H9 (cell line): ENCODE measurements around the gene TMEM26. TPM values are rescaled to one million over a fixed set of nuclear protein-coding genes. Genes with fewer than 3 reads are reported as not detected.
"Not testable (repeated sequence)": the region's sequence is repeated elsewhere in the genome, so short reads cannot be mapped to it uniquely, and the experiment has no call there.

ENCODE experiments used
- DNase-seq: peaks from one replicate; pipeline ENCODE4 v3.0.0-alpha.2; 2017
- H2AFZ ChIP-seq: one replicate; pipeline ENCODE4 v1.6.1; 2013; ENCODE audit warnings: mild to moderate bottlenecking, low read length, control low read depth, moderate library complexity
- H2AK5ac ChIP-seq: 2 replicates; pipeline ENCODE4 v1.6.1; 2013; ENCODE audit warnings: low read length, control low read depth, mixed read lengths; ENCODE audit not compliant: insufficient read length
- H2BK120ac ChIP-seq: one replicate; pipeline ENCODE4 v1.6.1; 2013; ENCODE audit warnings: low read depth, mild to moderate bottlenecking, low read length, control low read depth, inconsistent platforms; ENCODE audit not compliant: poor library complexity, severe bottlenecking
- H2BK12ac ChIP-seq: 2 replicates; pipeline ENCODE4 v1.6.1; 2013; ENCODE audit warnings: low read length, control low read depth, mixed read lengths, low read depth; ENCODE audit not compliant: insufficient read length
- H2BK15ac ChIP-seq: 2 replicates; pipeline ENCODE4 v1.6.1; 2013; ENCODE audit warnings: low read depth, low read length, control low read depth
- H2BK20ac ChIP-seq: one replicate; pipeline ENCODE4 v1.6.1; 2013; ENCODE audit warnings: low read depth, mild to moderate bottlenecking, low read length, control low read depth, inconsistent platforms; ENCODE audit not compliant: poor library complexity, severe bottlenecking
- H2BK5ac ChIP-seq: 2 replicates; pipeline ENCODE4 v1.6.1; 2013; ENCODE audit warnings: low read length, control low read depth, mixed read lengths; ENCODE audit not compliant: insufficient read length
- H3K14ac ChIP-seq: 2 replicates; pipeline ENCODE4 v1.6.1; 2013; ENCODE audit warnings: low read length, control low read depth; ENCODE audit not compliant: insufficient read depth
- H3K18ac ChIP-seq: 2 replicates; pipeline ENCODE4 v1.6.1; 2013; ENCODE audit warnings: low read depth, mild to moderate bottlenecking, mixed read lengths, low read length, control low read depth; ENCODE audit not compliant: insufficient read length
- H3K23ac ChIP-seq: 2 replicates; pipeline ENCODE4 v1.6.1; 2013; ENCODE audit warnings: low read length, control low read depth, mixed read lengths, low read depth; ENCODE audit not compliant: insufficient read length
- H3K23me2 ChIP-seq: 2 replicates; pipeline ENCODE4 v1.6.1; 2013; ENCODE audit warnings: low read depth, mild to moderate bottlenecking, mixed read lengths, low read length, control low read depth; ENCODE audit not compliant: insufficient read length, poor library complexity, severe bottlenecking
- H3K27ac ChIP-seq: 2 replicates; pipeline ENCODE4 v1.5.1; 2013; ENCODE audit warnings: low read length, control low read depth, mixed read lengths, low read depth; ENCODE audit not compliant: insufficient read length
- H3K27me3 ChIP-seq: 2 replicates; pipeline ENCODE4 v1.6.1; 2013; ENCODE audit warnings: low read length, control low read depth, inconsistent platforms; ENCODE audit not compliant: insufficient read depth
- H3K4ac ChIP-seq: 2 replicates; pipeline ENCODE4 v1.6.1; 2013; ENCODE audit warnings: low read depth, mild to moderate bottlenecking, control low read depth, inconsistent platforms, low read length, moderate library complexity
- H3K4me1 ChIP-seq: 2 replicates; pipeline ENCODE4 v1.6.1; 2013; ENCODE audit warnings: low read length, control low read depth, inconsistent platforms; ENCODE audit not compliant: insufficient read depth
- H3K4me2 ChIP-seq: 2 replicates; pipeline ENCODE4 v1.6.1; 2013; ENCODE audit warnings: low read length, control low read depth, mixed read lengths; ENCODE audit not compliant: insufficient read length, insufficient read depth
- H3K56ac ChIP-seq: 2 replicates; pipeline ENCODE4 v1.6.1; 2013; ENCODE audit warnings: low read depth, mild to moderate bottlenecking, mixed read lengths, low read length, control low read depth; ENCODE audit not compliant: insufficient read length
- H3K79me1 ChIP-seq: 2 replicates; pipeline ENCODE4 v1.6.1; 2013; ENCODE audit warnings: low read depth, mild to moderate bottlenecking, moderate library complexity, low read length, control low read depth, inconsistent platforms; ENCODE audit not compliant: insufficient read depth, poor library complexity, severe bottlenecking
- H3K79me2 ChIP-seq: 2 replicates; pipeline ENCODE4 v1.6.1; 2013; ENCODE audit warnings: low read length, control low read depth, inconsistent platforms; ENCODE audit not compliant: insufficient read depth
- H3K9ac ChIP-seq: 2 replicates; pipeline ENCODE4 v1.6.1; 2013; ENCODE audit warnings: low read length, control low read depth, mixed read lengths; ENCODE audit not compliant: insufficient read length; ENCODE audit errors: extremely low read depth
- H3K9me3 ChIP-seq: one replicate; pipeline ENCODE4 v1.6.1; 2013; ENCODE audit warnings: low read depth, low read length, inconsistent platforms; ENCODE audit not compliant: control insufficient read depth
- H3T11ph ChIP-seq: one replicate; pipeline ENCODE4 v1.6.1; 2013; ENCODE audit warnings: mild to moderate bottlenecking, low read length, control low read depth, inconsistent platforms
- H4K20me1 ChIP-seq: one replicate; pipeline ENCODE4 v1.6.1; 2013; ENCODE audit not compliant: control insufficient read depth, insufficient read length, insufficient read depth
- H4K5ac ChIP-seq: 2 replicates; pipeline ENCODE4 v1.6.1; 2013; ENCODE audit warnings: low read depth, mild to moderate bottlenecking, mixed read lengths, low read length, control low read depth; ENCODE audit not compliant: insufficient read length
- H4K8ac ChIP-seq: replicated peaks from 2 replicates; pipeline ENCODE4 v1.6.1; 2013; ENCODE audit warnings: low read length, control low read depth, mixed read lengths, low read depth; ENCODE audit not compliant: insufficient read length
- H4K91ac ChIP-seq: 2 replicates; pipeline ENCODE4 v1.6.1; 2013; ENCODE audit warnings: low read depth, mild to moderate bottlenecking, moderate library complexity, mixed read lengths, low read length, control low read depth; ENCODE audit not compliant: insufficient read length
- H3K27ac Mint-ChIP-seq, 3 experiments: 2 replicates in 2 of 3; 3 replicates in 1 of 3; pipeline ENCODE4 v1.8.0; 2020 to 2021; ENCODE audit warnings: mixed read lengths in 3 of 3, mild to moderate bottlenecking in 1 of 3, moderate library complexity in 1 of 3
- H3K27me3 Mint-ChIP-seq: 2 replicates; pipeline ENCODE4 v1.8.0; 2021; ENCODE audit warnings: low read depth, mild to moderate bottlenecking, moderate library complexity, mixed read lengths
- H3K36me3 Mint-ChIP-seq, 3 experiments: 2 replicates in 2 of 3; 3 replicates in 1 of 3; pipeline ENCODE4 v1.8.0; 2020 to 2021; ENCODE audit warnings: low read depth in 3 of 3, mixed read lengths in 3 of 3; ENCODE audit not compliant: insufficient read depth in 1 of 3
- H3K4me1 Mint-ChIP-seq, 2 experiments: 2 replicates each; pipeline ENCODE4 v1.8.0; 2020; ENCODE audit warnings: mixed read lengths in 2 of 2
- H3K4me3 Mint-ChIP-seq, 2 experiments: 2 replicates in 1 of 2; 3 replicates in 1 of 2; pipeline ENCODE4 v1.8.0; 2020 to 2021; ENCODE audit warnings: mild to moderate bottlenecking in 2 of 2, mixed read lengths in 2 of 2, moderate library complexity in 1 of 2
- H3K9me3 Mint-ChIP-seq, 2 experiments: 2 replicates in 1 of 2; 3 replicates in 1 of 2; pipeline ENCODE4 v1.8.0; 2020; ENCODE audit warnings: mild to moderate bottlenecking in 2 of 2, mixed read lengths in 2 of 2, moderate library complexity in 1 of 2
- CTCF ChIP-seq: fragments of 200-600 bp; sonication (generic); conservative IDR thresholded peaks from 3 replicates; pipeline ENCODE4 v1.8.0; 2021; ENCODE audit warnings: antibody characterized with exemption, mild to moderate bottlenecking
- WGBS: extraction: QIAGEN DNeasy Blood & Tissue Kit; methylation state at CpG from one replicate; pipeline ENCODE4 v1.1.7; 2013; ENCODE audit warnings: missing lambda C conversion rate, low lambda C conversion rate, mixed read lengths; ENCODE audit not compliant: insufficient read length; ENCODE audit errors: extremely low coverage; 5-methylcytosine and 5-hydroxymethylcytosine counted together
- total RNA-seq: library from RNA; stranded (reverse); gene quantifications from 2 replicates; pipeline ENCODE4 v1.2.1, GENCODE V29; 2021

The TMEM26 gene
- total RNA-seq, 1 experiment from 2014 or later, result 0.15 TPM

GRCh38 chr10:61385231-61386001, 67.8 kb downstream of the TMEM26 start:
- Histone ChIP-seq H3K14ac (no peak overlapping the region), H3K27ac (no peak overlapping the region), H4K20me1 (no peaks in the 10 kb centered on the region), H4K5ac (no peak overlapping the region), H2BK120ac (no peak overlapping the region), H2BK20ac (no peak overlapping the region), H3K23ac (no peak overlapping the region), H3K79me2 (no peaks in the 10 kb centered on the region), H3K4me2 (no peak overlapping the region), H3K9me3 (no peaks in the 10 kb centered on the region), H4K8ac (no peak overlapping the region), H3K27me3 (no peaks in the 10 kb centered on the region), H3K18ac (no peak overlapping the region), H2AFZ (no peak overlapping the region), H3K4ac (no peak overlapping the region), H3K56ac (no peak overlapping the region), H2AK5ac (no peak overlapping the region), H2BK15ac (no peak overlapping the region), H2BK5ac (no peak overlapping the region), H3K4me1 (no peaks in the 10 kb centered on the region), H3K9ac (no peak overlapping the region), H3K79me1 (no peaks in the 10 kb centered on the region), H3K23me2 (no peaks in the 10 kb centered on the region), H2BK12ac (no peak overlapping the region), H4K91ac (no peak overlapping the region), H3T11ph (no peak overlapping the region)
- H3K27me3 Mint-ChIP-seq, result no peaks in the 10 kb centered on the region
- H3K4me3 Mint-ChIP-seq, result no peak overlapping the region
- no peaks in the 10 kb centered on the region for H3K4me1 Mint-ChIP-seq
- no peak for TF ChIP-seq CTCF
- no peak overlapping the region for H3K27ac Mint-ChIP-seq
- peaks cover 5 to 7% of the 10 kb centered on the region in 2 experiments; a peak in 4 of 5 replicates for H3K9me3 Mint-ChIP-seq
- H3K36me3 Mint-ChIP-seq, result peaks cover 0 to 7% (median 6%) of the 10 kb centered on the region in 3 experiments; a peak in 3 of 7 replicates
- no peak for DNase-seq
- no CpG with 5 or more reads among the region's 2 CpGs for WGBS

GRCh38 chr10:61381153-61381552, 72.0 kb downstream of the TMEM26 start:
- not testable (repeated sequence) for H3K23ac ChIP-seq, H3K23me2 ChIP-seq, H2AK5ac ChIP-seq, H4K91ac ChIP-seq, H3K79me1 ChIP-seq, H3K27ac Mint-ChIP-seq, H3K27me3 Mint-ChIP-seq, H2BK20ac ChIP-seq, H3K9ac ChIP-seq, H3K4me3 Mint-ChIP-seq, H3K56ac ChIP-seq, H3K27me3 ChIP-seq, H3K9me3 ChIP-seq, H3K27ac ChIP-seq, H4K20me1 ChIP-seq, H3K4ac ChIP-seq, H3T11ph ChIP-seq, H3K79me2 ChIP-seq, H3K4me2 ChIP-seq, H2AFZ ChIP-seq, DNase-seq, H2BK5ac ChIP-seq, H3K14ac ChIP-seq, H4K8ac ChIP-seq, H3K4me1 ChIP-seq, H2BK15ac ChIP-seq, H4K5ac ChIP-seq, H2BK120ac ChIP-seq, H3K18ac ChIP-seq, H2BK12ac ChIP-seq, H3K4me1 Mint-ChIP-seq
- H3K36me3 Mint-ChIP-seq, result peaks cover 0 to 12% (median 8%) of the 10 kb centered on the region in 3 experiments; a peak in 3 of 7 replicates
- no CpG with 5 or more reads among the region's 3 CpGs for WGBS
- H3K9me3 Mint-ChIP-seq, result peaks cover 14 to 24% of the 10 kb centered on the region in 2 experiments
